ENCODE measurements around the gene NABP2. TPM values are rescaled to one million over a fixed set of nuclear protein-coding genes. Genes with fewer than 3 reads are reported as not detected.
A peak's percentile ranks its signal among the peaks of the same experiment; 100 is the strongest.

Gene NABP2
- total RNA-seq, 1 experiment from 2014 or later, result 63.3 TPM

- Mint-ChIP-seq H3K27me3 (ENCODE audit: unreplicated experiment) (no peaks in the 10 kb centered on the region), H3K27ac (ENCODE audit: unreplicated experiment) (peak overlapping the region; percentile 92), H3K9me3 (ENCODE audit: low read depth, unreplicated experiment) (no peaks in the 10 kb centered on the region), H3K4me1 (ENCODE audit: low read depth, unreplicated experiment) (peaks cover 23% of the 10 kb centered on the region), H3K36me3 (ENCODE audit: insufficient read depth, unreplicated experiment) (peaks cover 54% of the 10 kb centered on the region), H3K4me3 (ENCODE audit: low read depth, unreplicated experiment) (peak overlapping the region; percentile 97)
- no peak for TF ChIP-seq CTCF (IDR thresholded peaks at IDR 0.05; ENCODE audit: unreplicated experiment)
- CTCF ChIA-PET, result interaction anchor here (0.7 to 3.0 kb wide), 10 partner anchors 13 to 139 kb away, joined by 3 to 28 read pairs (median 6); partner anchors contain the start of genes ANKRD52, CNPY2, COQ10A and ESYT1
- BruUV-seq (replicated peaks), result no TSS peak
- intact Hi-C loops (cut with micrococcal nuclease; ENCODE audit: unreplicated experiment), result no loop called here
- DNase-seq, result peak; percentile 32
Measured at GRCh38 chr12:56221232-56221756, 2.8 kb upstream of the NABP2 start.

DNA sequence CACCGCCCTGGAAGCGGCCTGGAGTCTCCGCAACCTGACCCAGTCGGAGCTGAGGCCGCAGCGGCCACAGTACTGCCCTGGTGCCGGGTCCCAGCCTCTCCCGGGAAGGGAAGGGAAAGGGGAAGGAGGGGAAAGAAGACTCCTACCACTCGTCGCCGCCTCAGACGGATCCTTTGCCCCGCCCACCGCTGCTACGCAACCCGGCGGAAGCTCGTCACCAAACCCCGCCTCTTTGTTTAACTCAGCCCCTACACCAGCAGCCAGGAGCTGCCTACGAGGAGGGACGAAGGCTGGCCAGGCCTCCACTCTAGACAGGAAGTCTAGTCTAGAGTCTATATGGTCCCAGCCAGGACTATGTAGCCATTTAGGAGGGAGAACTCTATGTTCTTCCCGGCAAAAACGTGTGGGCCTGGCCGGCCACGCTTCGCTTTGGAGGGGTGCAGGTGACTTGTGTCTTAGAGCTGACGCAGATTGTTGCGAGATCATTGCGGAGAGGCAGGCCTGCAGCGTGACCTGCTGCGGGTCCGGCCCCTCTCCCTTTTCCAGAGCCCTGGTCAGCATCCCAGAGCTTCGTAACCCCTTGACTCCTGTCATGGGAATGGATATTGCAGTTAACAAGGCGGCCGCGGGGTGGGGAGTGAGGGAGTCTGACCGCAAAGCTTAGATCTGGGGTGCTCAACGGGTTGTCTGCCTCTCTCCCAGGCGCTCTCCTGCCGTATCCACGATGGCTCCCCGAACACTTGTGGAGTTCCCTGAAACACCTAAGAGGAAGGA lies 2.2 kb upstream of the NABP2 start, which contains the start of gene RNF41:
Gene RNF41, minus strand, starts transcription at position 166 of the 774 bp plus-strand sequence. CDS start 7,875 bp downstream, outside the sequence.
- DNase-seq, result peak; percentile 98
- intact Hi-C loops (cut with micrococcal nuclease; ENCODE audit: unreplicated experiment), result loop anchor here (1.0 kb wide), 1 partner anchor 29 kb away; no protein-coding TSS in a partner anchor
- BruUV-seq (replicated peaks), result TSS peak; percentile 73
- Mint-ChIP-seq H3K27ac (ENCODE audit: unreplicated experiment) (peak within 1 kb of the TSS; percentile 92), H3K9me3 (ENCODE audit: low read depth, unreplicated experiment) (no peaks in the 10 kb centered on the region), H3K27me3 (ENCODE audit: unreplicated experiment) (no peaks in the 10 kb centered on the region), H3K4me3 (ENCODE audit: low read depth, unreplicated experiment) (peak within 1 kb of the TSS; percentile 97), H3K4me1 (ENCODE audit: low read depth, unreplicated experiment) (peaks cover 17% of the 10 kb centered on the region), H3K36me3 (ENCODE audit: insufficient read depth, unreplicated experiment) (peaks cover 56% of the 10 kb centered on the region)
- TF ChIP-seq CTCF (IDR thresholded peaks at IDR 0.05; ENCODE audit: unreplicated experiment), result no peak
- CTCF ChIA-PET, result interaction anchor here (0.6 to 3.0 kb wide), 20 partner anchors 11 to 501 kb away, joined by 3 to 28 read pairs (median 4); partner anchors contain the start of genes ANKRD52, CNPY2, COQ10A and CS

GRCh38 chr12:56222531-56222895 lies 1.6 kb upstream of the NABP2 start:
- Mint-ChIP-seq H3K9me3 (ENCODE audit: low read depth, unreplicated experiment) (no peaks in the 10 kb centered on the region), H3K4me1 (ENCODE audit: low read depth, unreplicated experiment) (peaks cover 17% of the 10 kb centered on the region), H3K27me3 (ENCODE audit: unreplicated experiment) (no peaks in the 10 kb centered on the region), H3K36me3 (ENCODE audit: insufficient read depth, unreplicated experiment) (peaks cover 56% of the 10 kb centered on the region), H3K4me3 (ENCODE audit: low read depth, unreplicated experiment) (peak overlapping the region; percentile 97), H3K27ac (ENCODE audit: unreplicated experiment) (peak overlapping the region; percentile 92)
- TF ChIP-seq CTCF (IDR thresholded peaks at IDR 0.05; ENCODE audit: unreplicated experiment), result no peak
- CTCF ChIA-PET, result interaction anchor here (0.5 to 3.0 kb wide), 19 partner anchors 11 to 502 kb away, joined by 3 to 28 read pairs (median 4); partner anchors contain the start of genes ANKRD52, CNPY2, COQ10A and CS
- BruUV-seq (replicated peaks), result no TSS peak
- no peak for DNase-seq
- intact Hi-C loops (cut with micrococcal nuclease; ENCODE audit: unreplicated experiment), result loop anchor here (1.0 kb wide), 1 partner anchor 29 kb away; no protein-coding TSS in a partner anchor

DNA sequence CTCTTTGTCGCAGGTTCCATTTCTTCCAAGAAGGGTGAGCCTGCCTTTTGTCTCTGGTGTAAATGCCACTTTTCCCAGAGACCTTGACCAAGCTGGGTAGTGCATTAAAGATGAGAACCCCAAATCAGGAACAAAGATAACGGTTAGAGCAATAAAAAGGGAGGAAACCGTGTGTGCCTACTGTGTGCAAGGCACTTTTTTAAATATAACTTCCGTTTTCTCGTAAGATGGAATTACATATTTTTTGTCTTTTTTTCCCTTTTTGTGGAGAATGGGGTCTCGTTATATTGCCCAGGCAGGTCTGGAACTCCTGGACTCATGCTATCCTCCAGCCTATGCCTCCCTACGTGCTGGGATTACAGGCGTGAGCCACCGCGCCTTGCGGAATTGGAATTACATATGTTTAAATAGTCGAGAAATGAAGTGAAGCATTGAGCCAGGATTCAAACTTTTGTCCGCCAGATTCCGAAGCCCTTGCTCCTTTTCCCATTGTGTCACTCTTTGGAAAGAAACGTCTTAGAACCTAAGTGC lies 506 bp upstream of the NABP2 start:
- DNase-seq, result no peak
- Mint-ChIP-seq H3K36me3 (ENCODE audit: insufficient read depth, unreplicated experiment) (peaks cover 56% of the 10 kb centered on the region), H3K9me3 (ENCODE audit: low read depth, unreplicated experiment) (no peaks in the 10 kb centered on the region), H3K4me3 (ENCODE audit: low read depth, unreplicated experiment) (peak overlapping the region; percentile 78), H3K27me3 (ENCODE audit: unreplicated experiment) (no peaks in the 10 kb centered on the region), H3K27ac (ENCODE audit: unreplicated experiment) (peak overlapping the region; percentile 73), H3K4me1 (ENCODE audit: low read depth, unreplicated experiment) (peaks cover 17% of the 10 kb centered on the region)
- intact Hi-C loops (cut with micrococcal nuclease; ENCODE audit: unreplicated experiment), result loop anchor here (1.0 kb wide), 1 partner anchor 104 kb away; no protein-coding TSS in a partner anchor
- CTCF ChIA-PET, result no interaction called here
- no peak for TF ChIP-seq CTCF (IDR thresholded peaks at IDR 0.05; ENCODE audit: unreplicated experiment)
- no TSS peak for BruUV-seq (replicated peaks)

Data from Calu3 (cell line).